H1 (cell line): ENCODE results near the gene WNT8B. TPM values are rescaled to one million over a fixed set of nuclear protein-coding genes. Genes with fewer than 3 reads are reported as not detected.

Source experiments
- CTCF ChIA-PET: fragments of 300-600 bp; sonication (Branson Sonifier 250); formaldehyde crosslinking; loops from one replicate; lab custom pipeline; 2021; ENCODE audit not compliant: partially characterized antibody; lab: Charles Lee
- POLR2A ChIA-PET: fragments of 300-600 bp; sonication (Branson Sonifier 250); formaldehyde crosslinking; loops from one replicate; lab custom pipeline; 2021; ENCODE audit warnings: inconsistent platforms; ENCODE audit not compliant: partially characterized antibody; lab: Charles Lee
- DNase-seq, 2 experiments: peaks; one replicate each; pipeline versions ENCODE4 v3.0.0 to v3.0.0-alpha.2; 2010 to 2022; ENCODE audit warnings: low spot score in 2 of 2, low read depth in 1 of 2, mixed read lengths in 1 of 2
- FAIRE-seq: peaks from 2 replicates; lab custom pipeline; 2011; peaks lifted over from hg19 to GRCh38; lab: Jason Lieb, UNC
- H2AFZ ChIP-seq: 2 replicates; pipeline ENCODE4 v1.8.1; 2012; ENCODE audit warnings: low read length, inconsistent platforms
- H2AK5ac ChIP-seq: 2 replicates; pipeline ENCODE4 v1.6.1; 2013; ENCODE audit warnings: low read depth, low read length
- H2BK120ac ChIP-seq: replicated peaks from 2 replicates; pipeline ENCODE3; 2013; ENCODE audit warnings: low read depth, low read length, inconsistent platforms
- H2BK12ac ChIP-seq: 2 replicates; pipeline ENCODE4 v1.6.1; 2013; ENCODE audit warnings: low read depth, low read length
- H2BK15ac ChIP-seq: 2 replicates; pipeline ENCODE4 v1.6.1; 2013; ENCODE audit warnings: low read length
- H2BK20ac ChIP-seq: 2 replicates; pipeline ENCODE4 v1.6.1; 2013; ENCODE audit warnings: low read length
- H2BK5ac ChIP-seq: 2 replicates; pipeline ENCODE4 v1.6.1; 2013; ENCODE audit warnings: low read depth, low read length
- H3K14ac ChIP-seq: 2 replicates; pipeline ENCODE4 v1.6.1; 2013; ENCODE audit warnings: inconsistent platforms; ENCODE audit not compliant: insufficient read length
- H3K18ac ChIP-seq: 2 replicates; pipeline ENCODE4 v1.6.1; 2013; ENCODE audit warnings: low read length; ENCODE audit errors: extremely low read depth
- H3K23ac ChIP-seq: 2 replicates; pipeline ENCODE4 v1.6.1; 2013; ENCODE audit warnings: inconsistent platforms; ENCODE audit not compliant: insufficient read length
- H3K23me2 ChIP-seq: 2 replicates; pipeline ENCODE4 v1.6.1; 2013; ENCODE audit warnings: low read depth, low read length
- H3K27ac ChIP-seq: 2 replicates; pipeline ENCODE4 v1.6.1; 2011; ENCODE audit warnings: low read depth, low read length, inconsistent platforms
- H3K27me3 ChIP-seq, 4 experiments: replicated peaks in 1 of 4; 1 replicate in 1 of 4; 2 replicates in 3 of 4; pipeline versions ENCODE4 v1.6.1 to v1.8.1; 2011 to 2013; ENCODE audit warnings: low read length in 3 of 4, mild to moderate bottlenecking in 3 of 4, inconsistent platforms in 2 of 4, mixed read lengths in 2 of 4, moderate library complexity in 1 of 4; ENCODE audit not compliant: control insufficient read depth in 3 of 4, insufficient read depth in 3 of 4; ENCODE audit errors: extremely low read depth in 1 of 4
- H3K36me3 ChIP-seq, 4 experiments: 2 replicates each; pipeline versions ENCODE4 v1.6.1 to v1.8.1; 2011 to 2013; ENCODE audit warnings: mild to moderate bottlenecking in 4 of 4, low read length in 3 of 4, moderate library complexity in 2 of 4, control low read depth in 1 of 4, inconsistent platforms in 1 of 4; ENCODE audit not compliant: insufficient read depth in 4 of 4, control insufficient read depth in 2 of 4
- H3K4ac ChIP-seq: replicated peaks from 2 replicates; pipeline ENCODE3; 2013; ENCODE audit warnings: low read length, low read depth, mixed read lengths, inconsistent platforms; ENCODE audit not compliant: insufficient read length
- H3K4me1 ChIP-seq, 4 experiments: replicated peaks in 1 of 4; 1 replicate in 1 of 4; 2 replicates in 3 of 4; pipeline versions ENCODE4 v1.6.1 to v1.8.1; 2011 to 2013; ENCODE audit warnings: low read length in 3 of 4, inconsistent platforms in 2 of 4, mixed read lengths in 1 of 4; ENCODE audit not compliant: insufficient read depth in 4 of 4, control insufficient read depth in 3 of 4
- H3K4me2 ChIP-seq, 2 experiments: 2 replicates each; pipeline versions ENCODE4 v1.6.1 to v1.8.1; 2011 to 2013; ENCODE audit warnings: low read depth in 2 of 2, low read length in 2 of 2, control low read depth in 1 of 2, inconsistent platforms in 1 of 2, mild to moderate bottlenecking in 1 of 2; ENCODE audit not compliant: insufficient read depth in 1 of 2
- H3K4me3 ChIP-seq, 4 experiments: fragments of 200-600, 300-600 bp in 1 of 4; sonication (generic), shearing (Covaris generic), sonication (Bioruptor Twin) in 1 of 4; 2 replicates each; pipeline versions ENCODE4 v1.5.1 to v1.8.1; 2011 to 2016; ENCODE audit warnings: low read length in 4 of 4, low read depth in 3 of 4, control low read depth in 2 of 4, inconsistent platforms in 2 of 4, mild to moderate bottlenecking in 2 of 4, mixed read lengths in 1 of 4, moderate library complexity in 1 of 4; ENCODE audit not compliant: insufficient read depth in 2 of 4; ENCODE audit errors: extremely low read depth in 1 of 4
- H3K56ac ChIP-seq: replicated peaks from 2 replicates; pipeline ENCODE3; 2013; ENCODE audit warnings: low read depth, mild to moderate bottlenecking, mixed read lengths, low read length, inconsistent platforms; ENCODE audit not compliant: insufficient read length
- H3K79me1 ChIP-seq: 2 replicates; pipeline ENCODE4 v1.6.1; 2013; ENCODE audit warnings: low read depth, low read length, control low read depth
- H3K79me2 ChIP-seq, 2 experiments: 2 replicates each; pipeline versions ENCODE4 v1.6.1 to v1.8.1; 2012 to 2013; ENCODE audit warnings: low read length in 2 of 2, mild to moderate bottlenecking in 2 of 2, inconsistent platforms in 1 of 2; ENCODE audit not compliant: insufficient read depth in 2 of 2, control insufficient read depth in 1 of 2
- H3K9ac ChIP-seq, 4 experiments: replicated peaks in 1 of 4; 1 replicate in 1 of 4; 2 replicates in 3 of 4; pipeline versions ENCODE4 v1.6.1 to v1.8.1; 2011 to 2013; ENCODE audit warnings: low read depth in 3 of 4, low read length in 3 of 4, control low read depth in 2 of 4, mild to moderate bottlenecking in 2 of 4, moderate library complexity in 2 of 4, inconsistent platforms in 1 of 4; ENCODE audit errors: extremely low read depth in 1 of 4
- H3K9me3 ChIP-seq, 2 experiments: 2 replicates each; pipeline versions ENCODE4 v1.6.1 to v1.8.1; 2012 to 2013; ENCODE audit warnings: mild to moderate bottlenecking in 2 of 2, moderate library complexity in 2 of 2, control low read depth in 1 of 2, inconsistent platforms in 1 of 2, low read depth in 1 of 2, low read length in 1 of 2, mixed read lengths in 1 of 2; ENCODE audit not compliant: insufficient read depth in 2 of 2
- H4K20me1 ChIP-seq, 2 experiments: replicated peaks in 1 of 2; 2 replicates each; pipeline versions ENCODE3 to v1.8.1; 2011 to 2013; ENCODE audit warnings: inconsistent platforms in 2 of 2, low read length in 2 of 2, mild to moderate bottlenecking in 1 of 2; ENCODE audit not compliant: insufficient read depth in 2 of 2, control insufficient read depth in 1 of 2
- H4K5ac ChIP-seq: 2 replicates; pipeline ENCODE4 v1.6.1; 2013; ENCODE audit warnings: low read length, low read depth, mixed read lengths, inconsistent platforms; ENCODE audit not compliant: insufficient read length
- H4K8ac ChIP-seq: 2 replicates; pipeline ENCODE4 v1.8.0; 2013; ENCODE audit warnings: mild to moderate bottlenecking, moderate library complexity, low read length, inconsistent platforms; ENCODE audit not compliant: insufficient read depth; ENCODE audit errors: extremely low read depth
- H4K91ac ChIP-seq: replicated peaks from 2 replicates; pipeline ENCODE3; 2013; ENCODE audit warnings: low read length, mixed read lengths, inconsistent platforms; ENCODE audit not compliant: insufficient read length
- BRCA1 ChIP-seq: IDR thresholded peaks from 2 replicates; pipeline ENCODE4 v1.6.1; 2012; ENCODE audit warnings: low read depth, low read length, improper control_type of control experiment
- POLR2A ChIP-seq, 2 experiments: IDR thresholded peaks; 1 replicate in 1 of 2; 2 replicates in 1 of 2; pipeline ENCODE4 v1.6.1; 2011; ENCODE audit warnings: low read depth in 2 of 2, low read length in 2 of 2, mild to moderate bottlenecking in 2 of 2; ENCODE audit errors: control extremely low read depth in 1 of 2
- RNF2 ChIP-seq: fragments of 200-900, 300-1000 bp; sonication (generic); IDR thresholded peaks from 2 replicates; pipeline ENCODE4 v1.7.1; 2016; ENCODE audit warnings: borderline replicate concordance, low read depth, mild to moderate bottlenecking, antibody characterized with exemption, low read length; ENCODE audit not compliant: poor library complexity, severe bottlenecking; ENCODE audit errors: missing control alignments
- USF2 ChIP-seq: IDR thresholded peaks from 2 replicates; pipeline ENCODE4 v1.6.1; 2011; ENCODE audit warnings: low read length, improper control_type of control experiment
- WGBS, 2 experiments: shearing (Covaris generic) in 1 of 2; methylation state at CpG; one replicate each; pipeline versions ENCODE4 v1.1.6 to v1.1.7; 2013 to 2015; ENCODE audit warnings: low lambda C conversion rate in 2 of 2, mixed read lengths in 2 of 2, inconsistent platforms in 1 of 2, low coverage in 1 of 2, missing lambda C conversion rate in 1 of 2; ENCODE audit not compliant: insufficient replicate concordance in 2 of 2, insufficient coverage in 1 of 2, insufficient read length in 1 of 2; ENCODE audit errors: extremely low coverage in 1 of 2, missing lambda C conversion rate in 1 of 2; 5-methylcytosine and 5-hydroxymethylcytosine counted together
- polyA plus RNA-seq, 7 experiments: library from polyadenylated mRNA; depleted of rRNA in 3 of 7; stranded (reverse) in 5 of 7; unstranded in 2 of 7; fragments of >200 nt in 5 of 7; fragments of 200-250 nt in 2 of 7; gene quantifications; 1 replicate in 5 of 7; 2 replicates in 1 of 7; 4 replicates in 1 of 7; pipeline versions ENCODE4 v1.2.1 to v1.2.3, GENCODE V29; 2011 to 2013; ENCODE audit warnings: missing spikeins in 2 of 7, mixed read lengths in 2 of 7
- total RNA-seq: library from RNA; stranded (reverse); fragmentation: NEBNext Ultra II Directional; extraction: Animal tissue kit (Norgen Biotek cat#: 25700); gene quantifications from 2 replicates; pipeline ENCODE4 v1.2.1, GENCODE V29; 2021

WNT8B gene
- total and polyA plus RNA-seq, 2 of the 8 experiments (the other 6 are each of a cell fraction or from before 2014, with no cell fraction given): 0.20 to 0.67 TPM

DNA sequence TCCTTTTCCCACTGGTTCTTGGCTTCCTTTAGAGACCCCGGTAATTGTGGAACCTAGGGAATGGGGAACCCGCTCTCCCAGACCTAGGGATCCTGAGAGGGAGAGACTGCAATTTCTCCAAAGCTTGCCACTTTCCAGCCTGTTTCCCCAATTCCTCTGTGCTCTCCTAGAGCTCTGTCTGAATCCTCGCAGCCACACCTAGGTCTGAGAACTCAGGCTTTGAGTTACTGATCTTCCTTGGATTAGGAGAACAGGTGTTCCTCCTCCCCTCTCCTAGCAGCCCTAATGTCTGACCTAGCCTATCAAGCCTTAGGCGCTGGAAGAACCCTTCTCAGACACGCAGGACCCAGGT is 20.0 kb downstream of the WNT8B start:
- no peak overlapping the region for H4K5ac ChIP-seq
- H2BK120ac ChIP-seq: no peak overlapping the region
- FAIRE-seq: peak; percentile 42
- H2BK12ac ChIP-seq: no peak overlapping the region
- no peak overlapping the region for H2BK5ac ChIP-seq
- no peak overlapping the region for H3K23ac ChIP-seq
- peaks cover 11% of the 10 kb centered on the region for H3K23me2 ChIP-seq
- H3K9ac ChIP-seq: no peak overlapping the region
- H3K36me3 ChIP-seq: peaks cover 0 to 4% (median 2%) of the 10 kb centered on the region in 4 experiments; a peak in 3 of 8 replicates
- no peak overlapping the region; the same call in 1 of the 2 replicates for H2AK5ac ChIP-seq
- no peak for DNase-seq
- CTCF ChIA-PET: interaction anchor here (0.6 to 10.7 kb wide), 32 partner anchors 9 to 1173 kb away, joined by 3 to 163 read pairs (median 4); partner anchors contain the start of genes PKD2L1, SEC31B and WNT8B
- peak overlapping the region; percentile 96 to 97; a peak in 3 of 4 replicates for H3K4me2 ChIP-seq
- whole genome bisulfite sequencing, 2 experiments: 42% methylated on average over 5 of the region's 5 CpGs; no CpG with 5 or more reads in 1 of the 2 experiments
- 0 out of 2 replicates have a peak, but pooled peaks cover 2% of the 10 kb centered on the region for H3K79me1 ChIP-seq
- H3K27ac ChIP-seq: no peak overlapping the region
- no peak overlapping the region for H3K18ac ChIP-seq
- H3K4ac ChIP-seq: no peak overlapping the region
- TF ChIP-seq RNF2 (no peak), USF2 (no peak), BRCA1 (no peak), POLR2A (IDR thresholded peaks at IDR 0.05; ENCODE audit: control extremely low read depth in 1 of 2, low read depth in 2 of 2, low read length in 2 of 2) (0 out of 3 replicates have a peak, but pooled peaks of 1 of the 2 experiments have one; percentile 7)
- H3K9me3 ChIP-seq: no peaks in the 10 kb centered on the region
- H3K4me1 ChIP-seq: peaks cover 15 to 29% (median 21%) of the 10 kb centered on the region in 4 experiments
- no peak overlapping the region for H3K56ac ChIP-seq
- H2AFZ ChIP-seq: no peak overlapping the region
- POLR2A ChIA-PET: interaction anchor here (0.8 to 1.8 kb wide), 7 partner anchors 13 to 136 kb away, joined by 3 to 8 read pairs (median 3); partner anchors contain the start of genes NDUFB8, SCD and SEC31B
- no peak overlapping the region for H3K14ac ChIP-seq
- no peak overlapping the region for H2BK20ac ChIP-seq
- H4K20me1 ChIP-seq: peaks cover 20 to 21% of the 10 kb centered on the region in 2 experiments
- H4K8ac ChIP-seq: no peak overlapping the region
- H3K79me2 ChIP-seq: no peaks in the 10 kb centered on the region
- peaks cover 71 to 89% (median 83%) of the 10 kb centered on the region in 4 experiments for H3K27me3 ChIP-seq
- peak overlapping the region; percentile 3 to 59 (median 53); a peak in 4 of 8 replicates for H3K4me3 ChIP-seq
- H2BK15ac ChIP-seq: peak overlapping the region; percentile 5; the same call in 1 of the 2 replicates
- H4K91ac ChIP-seq: no peak overlapping the region
